Keratinocyte (primary cell): ENCODE data around the gene FHAD1. TPM values are rescaled to one million over a fixed set of nuclear protein-coding genes. Genes with fewer than 3 reads are reported as not detected.

Experiments
- DNase-seq: peaks from one replicate; pipeline ENCODE4 v3.0.0-alpha.2; 2011; ENCODE audit warnings: low read depth, missing footprints, low spot score
- FAIRE-seq: peaks from 2 replicates; lab custom pipeline; 2011; peaks lifted over from hg19 to GRCh38; lab: Jason Lieb, UNC
- H2AFZ ChIP-seq: 2 replicates; pipeline ENCODE4 v1.6.0; 2012; ENCODE audit warnings: low read length, control low read depth, inconsistent platforms; ENCODE audit not compliant: control insufficient read depth
- H3K27ac ChIP-seq: 2 replicates; pipeline ENCODE4 v1.5.1; 2011; ENCODE audit warnings: low read length; ENCODE audit not compliant: control insufficient read depth, insufficient read depth
- H3K27me3 ChIP-seq: 3 replicates; pipeline ENCODE4 v1.6.0; 2011; ENCODE audit warnings: low read length; ENCODE audit not compliant: control insufficient read depth, insufficient read depth; ENCODE audit errors: extremely low read depth
- H3K36me3 ChIP-seq, 2 experiments: 2 replicates in 1 of 2; 3 replicates in 1 of 2; pipeline ENCODE4 v1.5.1; 2011; ENCODE audit warnings: low read length in 2 of 2, mild to moderate bottlenecking in 1 of 2; ENCODE audit not compliant: control insufficient read depth in 2 of 2, insufficient read depth in 2 of 2; ENCODE audit errors: extremely low read depth in 1 of 2
- H3K4me1 ChIP-seq: 3 replicates; pipeline ENCODE4 v1.5.1; 2011; ENCODE audit warnings: low read length; ENCODE audit not compliant: control insufficient read depth, insufficient read depth; ENCODE audit errors: extremely low read depth
- H3K4me2 ChIP-seq: 3 replicates; pipeline ENCODE4 v1.6.0; 2011; ENCODE audit warnings: low read depth, low read length; ENCODE audit not compliant: control insufficient read depth, insufficient read depth; ENCODE audit errors: extremely low read depth
- H3K4me3 ChIP-seq, 3 experiments: fragments of 200-600 bp in 1 of 3; sonication (generic) in 1 of 3; 2 replicates in 2 of 3; 3 replicates in 1 of 3; pipeline ENCODE4 v1.5.1; 2011 to 2016; ENCODE audit warnings: low read length in 3 of 3, mild to moderate bottlenecking in 3 of 3, control low read depth in 2 of 3, inconsistent platforms in 1 of 3, low read depth in 1 of 3, mixed read lengths in 1 of 3, mixed run types in 1 of 3, moderate library complexity in 1 of 3; ENCODE audit not compliant: control insufficient read depth in 2 of 3, insufficient read depth in 2 of 3; ENCODE audit errors: extremely low read depth in 1 of 3
- H3K79me2 ChIP-seq: 2 replicates; pipeline ENCODE4 v1.6.0; 2012; ENCODE audit warnings: low read length; ENCODE audit not compliant: control insufficient read depth, insufficient read depth
- H3K9ac ChIP-seq: 3 replicates; pipeline ENCODE4 v1.6.0; 2011; ENCODE audit warnings: low read length; ENCODE audit not compliant: control insufficient read depth, insufficient read depth; ENCODE audit errors: extremely low read depth
- H3K9me1 ChIP-seq: 3 replicates; pipeline ENCODE4 v1.6.0; 2011; ENCODE audit warnings: low read length; ENCODE audit not compliant: control insufficient read depth, insufficient read depth; ENCODE audit errors: extremely low read depth
- H3K9me3 ChIP-seq: 2 replicates; pipeline ENCODE4 v1.5.1; 2012; ENCODE audit warnings: low read depth, low read length; ENCODE audit not compliant: control insufficient read depth
- H4K20me1 ChIP-seq: 3 replicates; pipeline ENCODE4 v1.6.0; 2011; ENCODE audit warnings: low read length; ENCODE audit not compliant: control insufficient read depth, insufficient read depth; ENCODE audit errors: extremely low read depth
- CTCF ChIP-seq, 3 experiments: IDR thresholded peaks in 1 of 3; conservative IDR thresholded peaks in 1 of 3; optimal IDR thresholded peaks in 1 of 3; 2 replicates in 2 of 3; 3 replicates in 1 of 3; pipeline versions ENCODE3 to v1.5.1; 2011; ENCODE audit warnings: low read length in 3 of 3, mild to moderate bottlenecking in 3 of 3, moderate library complexity in 2 of 3, control low read depth in 1 of 3, inconsistent platforms in 1 of 3; ENCODE audit not compliant: insufficient read depth in 2 of 3; ENCODE audit errors: extremely low read depth in 1 of 3
- EZH2 ChIP-seq: IDR thresholded peaks from one replicate; pipeline ENCODE4 v1.6.1; 2012; ENCODE audit warnings: inconsistent platforms, mild to moderate bottlenecking, low read length, moderate library complexity
- dilution Hi-C: fragments of 300-500 bp; cut with MboI; formaldehyde crosslinking; loops from one replicate; pipeline ENCODE4 v1.7.0; 2020; ENCODE audit warnings: low sequenced_read_pairs; ENCODE audit not compliant: extremely low pct_ligation_motif_present
- polyA plus RNA-seq, 5 experiments: library from polyadenylated mRNA; depleted of rRNA in 3 of 5; stranded (reverse) in 3 of 5; stranded (forward) in 1 of 5; unstranded in 1 of 5; fragments of >200 nt; gene quantifications; 1 replicate in 1 of 5; 2 replicates in 3 of 5; 3 replicates in 1 of 5; pipeline versions ENCODE4 v1.2.1 to v1.2.3, GENCODE V29; 2011 to 2012; ENCODE audit warnings: missing spikeins in 2 of 5, low read depth in 1 of 5, low replicate concordance in 1 of 5

Gene FHAD1
- polyA plus RNA-seq, 1 donor (not counting 4 experiments of a cell fraction or from before 2014, with no cell fraction given), result 0.09 TPM

DNA sequence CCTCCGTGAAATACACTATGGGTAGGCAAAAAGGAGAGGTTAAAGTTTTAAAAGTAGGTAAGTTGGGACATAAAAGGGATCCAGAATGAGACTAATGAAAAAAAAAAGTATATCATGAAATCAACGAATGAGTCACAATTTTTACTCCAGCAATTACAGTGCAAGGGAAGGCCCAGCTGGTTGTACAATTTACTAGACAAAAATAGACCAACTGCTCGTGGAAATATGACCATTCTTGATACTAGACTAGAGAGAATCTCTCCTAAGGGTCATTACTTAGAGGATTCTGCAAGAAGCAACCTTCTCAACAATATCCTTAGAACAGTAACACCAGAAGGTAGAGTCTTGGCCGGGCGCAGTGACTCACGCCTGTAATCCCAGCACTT, 107.5 kb downstream of the FHAD1 start:
- Histone ChIP-seq H3K36me3 (no peaks in the 10 kb centered on the region), H3K4me2 (no peak overlapping the region), H3K27ac (peak overlapping the region; percentile 44), H3K9ac (no peak overlapping the region), H3K9me1 (no peaks in the 10 kb centered on the region), H3K4me1 (peaks cover 59% of the 10 kb centered on the region), H3K4me3 (no peak overlapping the region), H3K27me3 (no peaks in the 10 kb centered on the region), H4K20me1 (no peaks in the 10 kb centered on the region), H2AFZ (no peak overlapping the region), H3K79me2 (no peaks in the 10 kb centered on the region), H3K9me3 (no peaks in the 10 kb centered on the region)
- DNase-seq (no peak), FAIRE-seq (no peak)
- TF ChIP-seq CTCF (optimal IDR thresholded peaks at IDR 0.05 in 1 of 3, IDR thresholded peaks at IDR 0.05 in 1 of 3, conservative IDR thresholded peaks at IDR 0.05 in 1 of 3; ENCODE audit: extremely low read depth in 1 of 3, insufficient read depth in 2 of 3, low read length in 3 of 3) (no peak), EZH2 (no peak)
- dilution Hi-C loops, result no loop called here

DNA sequence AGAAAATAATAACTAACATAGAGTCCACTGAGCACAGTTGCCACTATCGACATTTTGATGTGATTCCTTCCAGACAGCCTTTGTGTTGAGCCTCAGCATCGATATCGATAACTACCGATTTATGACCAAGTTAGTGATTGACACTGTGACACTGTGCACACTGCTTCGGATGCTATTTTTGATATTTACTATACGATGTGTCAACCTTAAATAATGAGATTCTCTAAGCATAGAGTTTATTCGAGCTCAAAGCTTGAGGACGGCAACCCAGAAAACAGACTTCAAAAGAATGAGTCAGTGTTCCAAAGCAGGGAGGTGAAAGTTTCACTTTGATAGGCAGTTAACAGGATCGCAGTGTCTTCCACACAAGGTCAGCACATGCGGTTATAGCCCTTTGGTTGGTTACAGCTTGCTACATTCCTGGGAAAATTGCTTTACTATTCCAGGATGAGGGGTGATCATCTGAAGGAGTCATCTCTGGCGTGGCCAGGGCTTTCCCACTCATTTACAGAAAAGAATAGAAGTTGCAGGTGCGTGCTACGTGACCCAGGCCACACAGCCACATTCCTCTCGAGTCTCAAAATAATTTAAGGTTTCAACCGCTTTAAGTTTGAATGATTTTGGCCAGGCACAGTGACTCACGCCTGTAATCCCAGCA, 109.1 kb downstream of the FHAD1 start:
- Histone ChIP-seq H3K9me1 (no peaks in the 10 kb centered on the region), H3K27me3 (no peaks in the 10 kb centered on the region), H4K20me1 (no peaks in the 10 kb centered on the region), H2AFZ (no peak overlapping the region), H3K4me1 (peaks cover 51% of the 10 kb centered on the region), H3K9ac (no peak overlapping the region), H3K79me2 (no peaks in the 10 kb centered on the region), H3K4me2 (no peak overlapping the region), H3K27ac (peak overlapping the region; percentile 10), H3K9me3 (no peaks in the 10 kb centered on the region), H3K36me3 (no peaks in the 10 kb centered on the region), H3K4me3 (no peak overlapping the region)
- no peak for TF ChIP-seq EZH2
- no peak for TF ChIP-seq CTCF (optimal IDR thresholded peaks at IDR 0.05 in 1 of 3, IDR thresholded peaks at IDR 0.05 in 1 of 3, conservative IDR thresholded peaks at IDR 0.05 in 1 of 3; ENCODE audit: extremely low read depth in 1 of 3, insufficient read depth in 2 of 3, low read length in 3 of 3)
- FAIRE-seq, result no peak
- dilution Hi-C loops, result no loop called here
- DNase-seq, result no peak
